Suprapubic skin (tissue), 3 donors: ENCODE measurements around the gene SRA1.

ENCODE experiments used
- CTCF ChIP-seq, 2 donors: fragments of 200-600 bp in 1 of 2; fragments of 450-650 bp in 1 of 2; sonication (generic) in 1 of 2; IDR thresholded peaks; one replicate each; pipeline ENCODE4 v1.5.1; 2016 to 2019; ENCODE audit warnings: antibody characterized with exemption in 2 of 2, mild to moderate bottlenecking in 1 of 2, moderate library complexity in 1 of 2
- EP300 ChIP-seq: sonication (generic); formaldehyde crosslinking; IDR thresholded peaks from one replicate; pipeline ENCODE4 v1.6.1; 2017; ENCODE audit warnings: antibody characterized with exemption
- POLR2A ChIP-seq, 2 donors: fragments of 450-650 bp; IDR thresholded peaks; one replicate each; pipeline ENCODE4 v1.6.1; 2017; ENCODE audit warnings: antibody characterized with exemption in 2 of 2, mild to moderate bottlenecking in 2 of 2, moderate library complexity in 2 of 2

GRCh38 chr5:140600096-140600495 lies 42.8 kb upstream of the SRA1 start:
- TF ChIP-seq CTCF (IDR thresholded peaks at IDR 0.05): no peak
- no peak for TF ChIP-seq POLR2A (IDR thresholded peaks at IDR 0.05)
- TF ChIP-seq EP300: no peak
